ENCODE measurements around the gene PRKG1.

DNA sequence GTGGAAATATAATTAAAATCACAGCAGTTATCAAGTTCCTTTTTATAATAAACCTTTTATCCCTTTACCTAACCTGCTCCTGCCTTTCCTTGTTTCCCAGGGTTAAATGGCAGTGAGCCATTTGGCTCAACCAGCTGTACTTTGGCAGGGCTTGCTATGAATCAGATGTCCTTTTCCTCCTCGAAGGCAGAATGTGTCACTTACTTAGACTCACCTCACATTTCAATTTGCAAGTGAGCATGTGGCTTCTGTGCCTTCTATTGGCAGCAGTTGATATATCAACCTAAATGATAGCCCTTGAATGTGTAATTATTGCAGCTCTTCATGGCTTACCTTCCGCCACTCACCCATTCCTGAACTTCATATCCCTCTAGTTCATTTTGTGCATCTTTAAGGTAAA, 323.4 kb downstream of the PRKG1 start:
- TF ChIP-seq, protein P1, sequence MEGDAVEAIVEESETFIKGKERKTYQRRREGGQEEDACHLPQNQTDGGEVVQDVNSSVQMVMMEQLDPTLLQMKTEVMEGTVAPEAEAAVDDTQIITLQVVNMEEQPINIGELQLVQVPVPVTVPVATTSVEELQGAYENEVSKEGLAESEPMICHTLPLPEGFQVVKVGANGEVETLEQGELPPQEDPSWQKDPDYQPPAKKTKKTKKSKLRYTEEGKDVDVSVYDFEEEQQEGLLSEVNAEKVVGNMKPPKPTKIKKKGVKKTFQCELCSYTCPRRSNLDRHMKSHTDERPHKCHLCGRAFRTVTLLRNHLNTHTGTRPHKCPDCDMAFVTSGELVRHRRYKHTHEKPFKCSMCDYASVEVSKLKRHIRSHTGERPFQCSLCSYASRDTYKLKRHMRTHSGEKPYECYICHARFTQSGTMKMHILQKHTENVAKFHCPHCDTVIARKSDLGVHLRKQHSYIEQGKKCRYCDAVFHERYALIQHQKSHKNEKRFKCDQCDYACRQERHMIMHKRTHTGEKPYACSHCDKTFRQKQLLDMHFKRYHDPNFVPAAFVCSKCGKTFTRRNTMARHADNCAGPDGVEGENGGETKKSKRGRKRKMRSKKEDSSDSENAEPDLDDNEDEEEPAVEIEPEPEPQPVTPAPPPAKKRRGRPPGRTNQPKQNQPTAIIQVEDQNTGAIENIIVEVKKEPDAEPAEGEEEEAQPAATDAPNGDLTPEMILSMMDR (IDR thresholded peaks at IDR 0.05), result no peak
- TF ChIP-seq POLR2A (IDR thresholded peaks at IDR 0.05), result no peak
